OCI-LY7 (cell line): ENCODE measurements around the gene PLXNB2.

Source experiments
- CTCF ChIP-seq: fragments of 200-600 bp; sonication (generic); conservative IDR thresholded peaks from 2 replicates; pipeline ENCODE4 v1.5.1; 2014; ENCODE audit warnings: mild to moderate bottlenecking, antibody characterized with exemption, low read length, moderate library complexity, mixed read lengths
- EZH2phosphoT487 ChIP-seq: fragments of 200-600 bp; sonication (generic); IDR thresholded peaks from 2 replicates; pipeline ENCODE4 v1.6.1; 2018; ENCODE audit warnings: low read depth, borderline replicate concordance, mild to moderate bottlenecking, mixed run types, antibody characterized with exemption, low read length, moderate library complexity, mixed read lengths

GRCh38 chr22:50251477-50252081, 55.9 kb downstream of the PLXNB2 start:
- TF ChIP-seq CTCF = no peak
- no peak for TF ChIP-seq EZH2phosphoT487
